ENCODE results near the gene ATP5PD.

DNA sequence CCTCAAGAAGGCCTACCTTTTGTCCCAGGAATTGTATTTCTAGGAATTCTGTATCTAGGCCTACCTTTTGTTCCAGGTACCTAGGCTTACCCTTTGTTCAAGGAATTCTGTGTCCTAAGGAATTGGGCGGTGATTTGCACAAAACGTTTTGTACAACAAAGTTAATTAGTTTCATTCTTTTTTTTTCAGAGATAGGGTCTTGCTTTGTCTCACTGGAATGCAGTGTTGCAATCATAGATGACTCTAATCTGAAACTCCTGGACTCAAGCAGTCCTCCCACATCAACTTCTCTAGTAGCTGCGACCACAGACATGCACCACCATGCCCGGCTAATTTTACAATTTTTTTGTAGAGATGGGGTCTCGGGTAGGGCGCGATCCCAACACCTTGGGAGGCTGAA lies 52.3 kb downstream of the ATP5PD start:
- TF ChIP-seq, protein P1, sequence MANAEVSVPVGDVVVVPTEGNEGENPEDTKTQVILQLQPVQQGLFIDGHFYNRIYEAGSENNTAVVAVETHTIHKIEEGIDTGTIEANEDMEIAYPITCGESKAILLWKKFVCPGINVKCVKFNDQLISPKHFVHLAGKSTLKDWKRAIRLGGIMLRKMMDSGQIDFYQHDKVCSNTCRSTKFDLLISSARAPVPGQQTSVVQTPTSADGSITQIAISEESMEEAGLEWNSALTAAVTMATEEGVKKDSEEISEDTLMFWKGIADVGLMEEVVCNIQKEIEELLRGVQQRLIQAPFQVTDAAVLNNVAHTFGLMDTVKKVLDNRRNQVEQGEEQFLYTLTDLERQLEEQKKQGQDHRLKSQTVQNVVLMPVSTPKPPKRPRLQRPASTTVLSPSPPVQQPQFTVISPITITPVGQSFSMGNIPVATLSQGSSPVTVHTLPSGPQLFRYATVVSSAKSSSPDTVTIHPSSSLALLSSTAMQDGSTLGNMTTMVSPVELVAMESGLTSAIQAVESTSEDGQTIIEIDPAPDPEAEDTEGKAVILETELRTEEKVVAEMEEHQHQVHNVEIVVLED (CRISPR knock-in tag; IDR thresholded peaks at IDR 0.05; ENCODE audit: borderline replicate concordance): no peak
- TF ChIP-seq TEAD2 (CRISPR knock-in tag; IDR thresholded peaks at IDR 0.05) (no peak), ESRRA (CRISPR knock-in tag; IDR thresholded peaks at IDR 0.05; ENCODE audit: low read depth) (no peak), PTBP1 (IDR thresholded peaks at IDR 0.05; ENCODE audit: low read depth, low read length, poor library complexity, severe bottlenecking) (no peak), RAD21 (CRISPR knock-in tag; IDR thresholded peaks at IDR 0.05) (no peak), PHF8 (CRISPR knock-in tag; IDR thresholded peaks at IDR 0.05) (no peak), EZH2 (conservative IDR thresholded peaks at IDR 0.05; ENCODE audit: low read depth, low read length) (no peak), MEIS2 (CRISPR knock-in tag; IDR thresholded peaks at IDR 0.05) (no peak), ZNF224 (CRISPR knock-in tag; IDR thresholded peaks at IDR 0.05) (no peak), ZNF136 (CRISPR knock-in tag; IDR thresholded peaks at IDR 0.05; ENCODE audit: low read depth) (no peak), FOXP1 (IDR thresholded peaks at IDR 0.05) (no peak), FOXP1 (CRISPR knock-in tag; IDR thresholded peaks at IDR 0.05) (no peak)
- TF ChIP-seq, protein P2, sequence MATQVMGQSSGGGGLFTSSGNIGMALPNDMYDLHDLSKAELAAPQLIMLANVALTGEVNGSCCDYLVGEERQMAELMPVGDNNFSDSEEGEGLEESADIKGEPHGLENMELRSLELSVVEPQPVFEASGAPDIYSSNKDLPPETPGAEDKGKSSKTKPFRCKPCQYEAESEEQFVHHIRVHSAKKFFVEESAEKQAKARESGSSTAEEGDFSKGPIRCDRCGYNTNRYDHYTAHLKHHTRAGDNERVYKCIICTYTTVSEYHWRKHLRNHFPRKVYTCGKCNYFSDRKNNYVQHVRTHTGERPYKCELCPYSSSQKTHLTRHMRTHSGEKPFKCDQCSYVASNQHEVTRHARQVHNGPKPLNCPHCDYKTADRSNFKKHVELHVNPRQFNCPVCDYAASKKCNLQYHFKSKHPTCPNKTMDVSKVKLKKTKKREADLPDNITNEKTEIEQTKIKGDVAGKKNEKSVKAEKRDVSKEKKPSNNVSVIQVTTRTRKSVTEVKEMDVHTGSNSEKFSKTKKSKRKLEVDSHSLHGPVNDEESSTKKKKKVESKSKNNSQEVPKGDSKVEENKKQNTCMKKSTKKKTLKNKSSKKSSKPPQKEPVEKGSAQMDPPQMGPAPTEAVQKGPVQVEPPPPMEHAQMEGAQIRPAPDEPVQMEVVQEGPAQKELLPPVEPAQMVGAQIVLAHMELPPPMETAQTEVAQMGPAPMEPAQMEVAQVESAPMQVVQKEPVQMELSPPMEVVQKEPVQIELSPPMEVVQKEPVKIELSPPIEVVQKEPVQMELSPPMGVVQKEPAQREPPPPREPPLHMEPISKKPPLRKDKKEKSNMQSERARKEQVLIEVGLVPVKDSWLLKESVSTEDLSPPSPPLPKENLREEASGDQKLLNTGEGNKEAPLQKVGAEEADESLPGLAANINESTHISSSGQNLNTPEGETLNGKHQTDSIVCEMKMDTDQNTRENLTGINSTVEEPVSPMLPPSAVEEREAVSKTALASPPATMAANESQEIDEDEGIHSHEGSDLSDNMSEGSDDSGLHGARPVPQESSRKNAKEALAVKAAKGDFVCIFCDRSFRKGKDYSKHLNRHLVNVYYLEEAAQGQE (IDR thresholded peaks at IDR 0.05; ENCODE audit: borderline replicate concordance in 1 of 2, low read depth in 1 of 2, low read length in 2 of 2): no peak
- TF ChIP-seq, protein P3, sequence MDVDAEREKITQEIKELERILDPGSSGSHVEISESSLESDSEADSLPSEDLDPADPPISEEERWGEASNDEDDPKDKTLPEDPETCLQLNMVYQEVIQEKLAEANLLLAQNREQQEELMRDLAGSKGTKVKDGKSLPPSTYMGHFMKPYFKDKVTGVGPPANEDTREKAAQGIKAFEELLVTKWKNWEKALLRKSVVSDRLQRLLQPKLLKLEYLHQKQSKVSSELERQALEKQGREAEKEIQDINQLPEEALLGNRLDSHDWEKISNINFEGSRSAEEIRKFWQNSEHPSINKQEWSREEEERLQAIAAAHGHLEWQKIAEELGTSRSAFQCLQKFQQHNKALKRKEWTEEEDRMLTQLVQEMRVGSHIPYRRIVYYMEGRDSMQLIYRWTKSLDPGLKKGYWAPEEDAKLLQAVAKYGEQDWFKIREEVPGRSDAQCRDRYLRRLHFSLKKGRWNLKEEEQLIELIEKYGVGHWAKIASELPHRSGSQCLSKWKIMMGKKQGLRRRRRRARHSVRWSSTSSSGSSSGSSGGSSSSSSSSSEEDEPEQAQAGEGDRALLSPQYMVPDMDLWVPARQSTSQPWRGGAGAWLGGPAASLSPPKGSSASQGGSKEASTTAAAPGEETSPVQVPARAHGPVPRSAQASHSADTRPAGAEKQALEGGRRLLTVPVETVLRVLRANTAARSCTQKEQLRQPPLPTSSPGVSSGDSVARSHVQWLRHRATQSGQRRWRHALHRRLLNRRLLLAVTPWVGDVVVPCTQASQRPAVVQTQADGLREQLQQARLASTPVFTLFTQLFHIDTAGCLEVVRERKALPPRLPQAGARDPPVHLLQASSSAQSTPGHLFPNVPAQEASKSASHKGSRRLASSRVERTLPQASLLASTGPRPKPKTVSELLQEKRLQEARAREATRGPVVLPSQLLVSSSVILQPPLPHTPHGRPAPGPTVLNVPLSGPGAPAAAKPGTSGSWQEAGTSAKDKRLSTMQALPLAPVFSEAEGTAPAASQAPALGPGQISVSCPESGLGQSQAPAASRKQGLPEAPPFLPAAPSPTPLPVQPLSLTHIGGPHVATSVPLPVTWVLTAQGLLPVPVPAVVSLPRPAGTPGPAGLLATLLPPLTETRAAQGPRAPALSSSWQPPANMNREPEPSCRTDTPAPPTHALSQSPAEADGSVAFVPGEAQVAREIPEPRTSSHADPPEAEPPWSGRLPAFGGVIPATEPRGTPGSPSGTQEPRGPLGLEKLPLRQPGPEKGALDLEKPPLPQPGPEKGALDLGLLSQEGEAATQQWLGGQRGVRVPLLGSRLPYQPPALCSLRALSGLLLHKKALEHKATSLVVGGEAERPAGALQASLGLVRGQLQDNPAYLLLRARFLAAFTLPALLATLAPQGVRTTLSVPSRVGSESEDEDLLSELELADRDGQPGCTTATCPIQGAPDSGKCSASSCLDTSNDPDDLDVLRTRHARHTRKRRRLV (CRISPR knock-in tag; IDR thresholded peaks at IDR 0.05): no peak
